Mesenteric fat pad (tissue), 1 donor: Measurements from ENCODE around the gene FSD1. TPM values are rescaled to one million over a fixed set of nuclear protein-coding genes. Genes with fewer than 3 reads are reported as not detected.
"Not testable (repeated sequence)": the region's sequence is repeated elsewhere in the genome, so short reads cannot be mapped to it uniquely, and the experiment has no call there.

Experiments
- DNase-seq: peaks from one replicate; pipeline ENCODE4 v3.0.0-alpha.2; 2020; ENCODE audit warnings: low spot score
- long read RNA-seq: library from polyadenylated mRNA; unstranded; transcript quantifications from one replicate; pipeline ENCODE4 v2.0.0, GENCODE V29; 2020
- total RNA-seq: library from RNA; stranded (reverse); fragmentation: NEBNext Ultra II Directional; extraction: Animal tissue kit (Norgen Biotek cat#: 25700); gene quantifications from one replicate; pipeline ENCODE4 v1.2.1, GENCODE V29; 2021
- donor health status: DM: yes; HTN: yes; CAD: no.

Gene FSD1
- not detected for total RNA-seq
- long read RNA-seq, result 0 reads

DNA sequence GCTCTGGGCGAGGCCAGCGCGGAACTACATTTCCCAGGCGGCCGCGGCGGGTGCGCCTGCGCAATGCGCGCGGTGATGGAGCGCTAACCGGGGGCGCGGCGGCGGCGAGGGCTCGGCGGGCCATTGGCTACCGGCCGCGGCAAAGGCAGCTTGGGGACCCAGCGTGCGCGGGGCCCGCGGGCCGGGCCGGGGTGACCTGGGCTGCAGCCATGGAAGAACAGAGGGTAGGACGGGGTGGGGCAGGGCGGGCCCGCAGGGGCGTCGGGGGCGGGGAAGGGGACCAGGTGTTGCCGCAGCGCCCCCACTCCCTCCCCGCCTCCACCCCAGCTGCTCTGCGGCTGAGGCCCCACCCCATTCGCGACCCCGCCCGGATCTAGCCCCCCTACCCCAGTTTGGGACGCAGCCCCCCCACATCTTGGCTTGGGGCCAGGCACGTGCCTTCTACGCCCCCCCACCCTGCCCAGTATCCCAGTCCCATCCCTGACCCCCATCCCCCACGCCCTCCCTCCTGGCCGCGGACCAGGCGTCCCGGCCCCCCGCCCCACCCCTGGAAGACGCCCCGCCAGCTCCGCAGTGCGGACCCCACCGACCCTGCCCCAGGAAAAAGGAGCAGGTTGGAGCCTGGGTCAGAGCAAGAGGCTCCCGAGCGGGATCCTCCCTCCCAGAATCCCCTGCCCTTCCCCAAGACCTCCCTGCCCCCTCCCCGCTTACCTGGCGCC is at the start of gene FSD1:
Gene FSD1, plus strand, starts transcription at position 61 of the 719 bp plus-strand sequence. Its CDS starts 149 bp downstream, at position 210.
- DNase-seq, result no peak

DNA sequence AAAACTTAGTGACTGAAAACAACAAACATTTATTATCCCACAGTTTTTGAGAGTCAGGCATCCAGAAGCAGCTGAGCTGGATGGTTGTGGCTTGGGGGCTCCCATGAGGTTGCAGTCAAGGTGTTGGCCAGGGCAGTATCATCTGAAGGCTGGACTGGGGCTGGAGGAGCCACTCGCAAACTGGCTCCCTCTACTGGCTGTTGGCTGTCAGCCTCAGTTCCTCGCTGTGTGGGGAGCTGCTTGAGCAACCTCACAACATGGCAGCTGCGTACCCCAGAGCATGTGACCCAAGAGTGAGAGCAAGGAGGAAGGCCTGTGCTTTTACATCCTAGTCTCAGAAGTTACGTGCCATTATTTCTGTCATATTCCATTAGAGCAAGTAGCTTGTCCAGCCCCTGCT is 47.8 kb upstream of the FSD1 start:
- no peak for DNase-seq

DNA sequence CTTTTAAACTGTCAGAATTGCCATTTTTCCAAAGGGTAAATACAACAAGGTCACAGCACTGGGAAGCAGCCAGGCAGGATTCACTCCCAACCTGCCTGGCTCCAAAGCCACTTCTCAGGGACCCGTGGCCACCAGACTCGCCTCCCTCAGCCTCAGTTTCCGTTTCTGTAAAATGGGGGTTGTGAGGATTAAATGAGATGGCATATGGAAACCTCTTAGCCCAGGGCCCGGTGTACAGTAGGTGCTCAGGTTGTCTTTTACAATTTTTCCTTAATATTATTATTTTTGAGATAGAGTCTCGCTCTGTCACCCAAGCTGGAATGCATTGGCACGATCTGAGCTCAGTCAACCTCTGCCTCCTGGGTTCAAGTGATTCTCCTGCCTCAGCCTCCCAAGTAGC is 47.4 kb upstream of the FSD1 start:
- no peak for DNase-seq

DNA sequence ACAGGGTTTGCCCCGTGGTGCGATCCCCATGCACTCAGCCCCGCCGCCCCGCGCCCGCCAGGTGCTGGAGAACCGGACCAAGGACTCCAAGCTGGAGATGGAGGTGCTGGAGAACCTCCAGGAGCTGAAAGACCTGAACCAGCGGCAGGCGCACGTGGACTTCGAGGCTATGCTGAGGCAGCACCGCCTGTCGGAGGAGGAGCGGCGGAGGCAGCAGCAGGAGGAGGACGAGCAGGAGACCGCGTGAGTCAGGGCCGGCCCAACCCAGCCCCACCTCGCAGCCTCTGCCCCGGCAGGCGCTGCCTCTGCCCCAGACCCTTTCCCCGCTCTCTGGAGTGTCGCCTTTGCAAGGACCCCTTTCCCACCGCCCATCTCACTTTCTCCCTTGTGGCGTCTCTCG is 46.2 kb upstream of the FSD1 start:
- DNase-seq, result no peak

DNA sequence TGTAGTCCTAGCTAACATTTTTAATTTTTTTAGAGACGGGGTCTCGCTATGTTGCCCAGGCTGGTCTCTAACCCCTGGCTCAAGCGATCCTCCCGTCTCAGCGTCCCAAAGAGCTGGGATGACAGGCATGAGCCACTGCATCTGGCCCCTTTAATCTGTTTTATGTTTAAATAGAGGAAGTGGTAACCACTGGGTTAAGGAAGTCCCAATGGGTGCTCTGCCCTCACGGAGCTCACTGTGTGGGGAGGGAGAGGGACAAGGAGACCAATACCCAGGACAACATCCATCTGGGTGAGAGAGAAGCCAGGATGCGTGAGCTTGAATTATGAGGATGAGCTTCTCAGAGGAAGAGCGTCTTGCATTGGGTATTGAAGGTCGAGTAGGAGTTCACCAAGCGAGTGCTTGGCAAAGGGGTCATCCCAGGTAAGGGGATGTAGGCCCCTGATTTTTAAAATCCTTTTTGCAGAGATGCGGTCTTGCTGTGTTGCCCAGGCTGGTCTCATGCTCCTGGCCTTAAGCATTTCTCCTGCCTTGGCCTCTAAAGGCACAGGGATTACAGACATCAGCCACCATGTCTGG is 43.7 kb upstream of the FSD1 start:
- no peak for DNase-seq

DNA sequence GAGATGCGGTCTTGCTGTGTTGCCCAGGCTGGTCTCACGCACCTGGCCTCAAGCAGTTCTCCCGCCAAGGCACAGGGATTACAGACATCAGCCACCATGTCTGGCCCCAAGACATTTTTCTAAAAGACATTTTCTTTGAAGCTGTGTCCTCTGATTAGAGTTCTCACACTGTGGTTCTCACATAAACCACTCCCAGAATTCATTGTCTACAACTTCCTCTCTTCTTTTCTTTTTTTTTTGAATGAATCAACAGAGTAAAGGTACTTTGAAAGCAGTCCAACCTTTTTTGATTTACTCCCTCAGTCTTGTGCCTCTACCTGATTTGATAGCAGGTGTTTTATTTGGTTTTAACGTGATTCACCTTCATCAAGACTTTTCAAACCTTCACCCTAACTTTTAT is 39.6 kb upstream of the FSD1 start:
- no peak for DNase-seq

DNA sequence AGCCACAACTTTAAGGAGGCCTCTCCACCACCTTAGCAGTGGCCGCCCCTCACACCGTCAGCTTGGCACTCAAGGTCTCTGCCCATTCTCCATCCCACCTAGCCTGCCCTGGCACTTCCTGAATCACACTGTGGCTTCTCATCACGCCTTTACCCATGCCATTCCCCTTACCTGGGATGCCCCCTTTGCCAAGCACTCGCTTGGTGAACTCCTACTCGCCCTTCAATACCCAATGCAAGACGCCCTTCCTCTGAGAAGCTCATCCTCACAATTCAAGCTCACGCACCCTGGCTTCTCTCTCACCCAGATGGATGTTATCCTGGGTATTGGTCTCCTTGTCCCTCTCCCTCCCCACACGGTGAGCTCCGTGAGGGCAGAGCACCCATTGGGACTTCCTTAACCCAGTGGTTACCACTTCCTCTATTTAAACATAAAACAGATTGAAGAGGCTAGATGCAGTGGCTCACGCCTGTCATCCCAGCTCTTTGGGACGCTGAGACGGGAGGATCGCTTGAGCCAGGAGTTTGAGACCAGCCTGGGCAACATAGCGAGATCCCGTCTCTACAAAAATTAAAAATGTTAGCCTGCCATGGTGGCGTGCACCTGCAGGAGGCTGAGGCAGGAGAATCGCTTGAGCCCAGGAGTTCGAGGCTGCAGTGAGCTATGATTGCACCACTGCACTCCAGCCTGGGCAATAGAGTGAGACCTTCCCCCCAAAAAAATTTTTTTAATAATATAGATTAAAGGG is 38.0 kb upstream of the FSD1 start:
- no peak for DNase-seq

DNA sequence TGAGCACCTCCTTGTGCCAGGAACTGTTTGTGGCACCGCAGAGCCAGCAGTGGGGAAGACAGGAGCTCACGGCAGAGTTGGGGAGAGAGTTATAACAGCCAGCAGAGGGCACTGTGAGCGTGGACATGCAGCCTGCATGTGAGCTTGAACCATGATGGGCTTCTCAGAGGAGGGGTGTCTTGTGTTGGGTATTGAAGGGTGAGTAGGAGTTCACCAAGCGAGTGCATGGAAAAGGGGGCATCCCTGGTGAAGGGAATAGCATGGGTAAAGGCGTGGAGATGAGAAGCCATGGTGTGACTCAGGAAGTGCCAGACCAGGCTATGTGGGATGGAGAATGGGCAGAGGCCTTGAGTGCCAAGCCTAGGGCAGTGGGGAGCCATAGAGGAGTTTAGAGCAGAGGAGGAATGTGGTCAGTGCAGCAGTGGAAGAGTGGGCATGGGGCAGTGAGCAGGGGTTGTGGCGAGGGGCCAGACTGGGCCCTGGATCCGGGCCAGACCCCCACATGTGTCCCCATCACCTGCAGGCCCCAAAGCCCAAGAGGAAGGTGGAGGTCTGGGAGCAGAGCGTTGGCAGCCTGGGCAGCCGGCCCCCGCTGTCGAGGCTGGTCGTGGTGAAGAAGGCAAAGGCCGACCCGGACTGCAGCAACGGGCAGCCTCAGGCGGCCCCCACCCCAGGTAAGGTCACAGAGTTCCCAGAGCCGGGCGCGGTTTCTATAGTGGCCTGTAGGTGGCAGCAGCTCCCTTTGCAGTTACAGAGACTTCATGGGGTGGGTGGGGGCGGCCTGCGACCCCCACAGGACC is 37.1 kb upstream of the FSD1 start:
- no peak for DNase-seq

DNA sequence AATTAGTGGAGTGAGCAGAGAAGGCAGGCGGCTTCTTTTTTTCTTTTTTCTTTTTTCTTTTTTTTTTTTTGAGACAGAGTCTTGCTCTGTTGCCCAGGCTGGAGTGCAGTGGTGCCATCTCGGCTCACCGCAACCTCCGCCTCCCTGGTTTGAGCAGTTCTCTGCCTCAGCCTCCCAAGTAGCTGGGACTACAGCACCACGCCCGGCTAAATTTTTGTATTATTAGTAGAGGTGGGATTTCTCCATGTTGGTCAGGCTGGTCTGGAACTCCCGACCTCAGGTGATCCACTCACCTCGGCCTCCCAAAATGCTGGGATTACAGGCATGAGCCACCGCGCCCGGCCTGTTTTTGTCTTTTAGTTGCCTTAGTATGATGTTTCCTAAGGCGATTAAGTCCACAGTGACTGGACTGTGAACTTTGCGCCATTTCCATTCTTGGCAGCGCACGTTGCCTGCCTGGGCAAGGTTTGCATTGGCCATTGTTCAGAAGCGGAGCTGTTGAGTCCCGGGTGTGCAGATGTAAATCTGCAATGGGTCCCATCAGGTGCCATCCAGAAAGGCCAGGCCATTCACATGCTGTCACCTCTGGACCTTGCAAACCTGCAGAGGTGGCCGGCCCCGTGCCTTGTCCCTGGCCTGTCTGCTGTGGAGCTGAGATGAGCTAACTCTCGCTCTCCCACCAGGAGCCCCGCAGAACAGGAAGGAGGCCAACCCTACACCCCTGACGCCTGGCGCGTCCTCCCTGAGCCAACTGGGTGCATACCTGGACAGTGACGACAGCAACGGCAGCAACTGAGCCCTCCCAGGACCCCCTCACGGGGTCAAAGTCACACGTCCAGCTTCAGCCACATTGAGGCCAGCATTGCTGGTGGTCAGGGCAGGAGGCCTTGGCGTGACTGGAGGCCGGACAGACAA is 36.2 kb upstream of the FSD1 start:
- no peak for DNase-seq

DNA sequence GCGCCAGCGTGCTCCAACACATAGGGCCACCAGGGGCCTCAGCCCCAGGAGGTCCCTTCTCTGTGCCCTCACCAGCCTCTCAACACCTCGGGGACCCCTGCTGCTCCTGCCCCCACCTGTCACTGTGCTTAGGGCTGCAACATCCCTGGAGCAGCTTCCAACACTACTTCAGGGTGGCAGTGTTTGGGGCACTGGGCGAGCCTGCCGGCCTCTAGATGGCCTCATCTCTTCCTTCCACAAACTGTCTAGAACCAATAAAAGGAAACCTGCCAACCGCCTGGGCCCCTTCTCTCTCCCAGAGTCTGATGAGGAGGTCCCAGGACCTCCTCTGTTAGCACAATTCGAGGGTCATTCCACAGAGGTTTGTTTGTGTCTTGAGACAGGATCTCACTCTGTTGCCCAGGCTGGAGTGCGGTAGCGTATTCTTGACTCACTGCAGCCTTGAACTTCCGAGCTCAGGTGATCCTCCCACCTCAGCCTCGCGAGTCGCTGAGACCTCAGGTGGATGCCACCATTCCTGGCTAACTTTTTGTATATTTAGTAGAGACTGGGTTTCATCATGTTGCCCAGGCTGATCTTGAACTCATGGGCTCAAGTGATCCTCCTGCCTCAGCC is 35.5 kb upstream of the FSD1 start:
- no peak for DNase-seq

DNA sequence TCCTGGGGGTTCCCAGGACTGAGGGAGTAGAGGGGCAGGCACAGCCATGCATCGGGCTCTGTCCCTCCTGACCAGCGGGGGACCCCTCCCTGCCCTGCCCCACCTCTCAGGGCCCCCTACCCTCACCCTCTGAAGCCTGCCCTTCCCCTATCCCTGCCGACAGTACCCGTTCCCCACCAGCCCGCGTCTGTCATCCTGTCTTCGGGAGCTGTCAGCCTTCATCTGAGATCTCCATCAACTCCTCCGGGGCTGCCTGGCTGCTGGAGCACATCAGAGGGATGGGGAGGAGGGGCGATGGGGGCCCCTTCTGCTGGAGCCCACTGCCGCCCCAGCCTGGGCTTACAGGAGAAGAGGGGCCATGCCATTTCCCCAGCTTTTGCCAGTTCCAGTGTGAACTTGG is 31.5 kb upstream of the FSD1 start:
- no peak for DNase-seq

DNA sequence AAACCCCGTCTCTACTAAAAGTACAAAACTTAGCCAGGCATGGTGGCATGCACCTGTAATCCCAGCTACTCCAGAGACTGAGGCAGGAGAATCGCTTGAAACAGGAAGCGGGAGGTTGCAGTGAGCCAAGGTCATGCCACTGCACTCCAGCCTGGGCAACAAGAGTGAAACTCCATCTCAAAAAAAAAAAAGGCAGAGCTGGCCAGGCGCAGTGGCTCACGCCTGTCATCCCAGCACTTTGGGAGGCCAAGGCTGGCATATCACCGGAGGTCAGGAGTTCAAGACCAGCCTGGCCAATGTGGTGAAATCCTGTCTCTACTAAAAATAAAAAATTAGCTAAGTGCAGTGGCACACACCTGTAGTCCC is 30.1 kb upstream of the FSD1 start:
- not testable (repeated sequence) for DNase-seq

DNA sequence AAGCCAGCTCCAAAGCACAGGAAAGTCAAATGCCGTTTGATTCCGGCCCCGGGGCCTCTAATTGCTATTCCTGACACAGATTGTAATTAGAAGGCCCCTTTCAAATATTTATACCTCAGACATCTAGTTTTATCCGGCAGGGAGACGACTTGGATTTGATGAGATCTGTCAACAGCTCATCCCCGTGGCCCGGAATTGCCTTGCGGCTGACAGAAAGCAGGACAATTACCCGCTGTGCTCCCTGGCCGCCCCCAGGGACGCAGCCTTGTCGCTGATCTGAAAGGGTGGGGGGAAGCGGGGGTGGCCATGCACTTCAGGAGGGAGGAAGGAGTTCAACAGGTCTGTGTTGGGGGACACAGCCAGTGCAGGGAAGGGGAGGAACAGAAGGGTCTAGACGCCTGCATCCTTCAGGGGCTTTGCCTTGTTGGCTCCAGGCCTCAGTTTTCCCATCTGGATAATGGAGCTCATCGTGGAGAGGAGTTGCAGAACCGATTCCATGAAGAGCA is 27.2 kb upstream of the FSD1 start:
- DNase-seq, result no peak

DNA sequence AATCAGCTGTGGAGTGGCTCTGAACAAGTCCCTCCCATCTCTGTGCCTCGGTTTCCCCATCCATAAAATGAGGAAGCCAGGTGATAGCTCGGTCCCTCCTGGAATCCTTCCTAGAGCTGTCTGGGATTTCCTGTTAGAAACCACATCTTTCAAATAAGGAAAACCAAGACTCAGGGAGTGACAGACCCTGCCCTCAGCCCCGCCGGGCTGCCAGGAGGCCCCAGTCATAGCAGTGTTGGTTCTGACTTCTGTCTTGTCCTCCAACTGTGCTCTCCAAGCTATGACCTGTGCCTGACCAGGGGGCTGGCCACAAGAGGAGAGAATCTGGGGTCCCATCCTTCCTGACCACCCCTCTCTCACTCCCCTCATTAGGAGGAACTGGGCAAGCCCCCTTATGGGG is 26.4 kb upstream of the FSD1 start:
- no peak for DNase-seq

DNA sequence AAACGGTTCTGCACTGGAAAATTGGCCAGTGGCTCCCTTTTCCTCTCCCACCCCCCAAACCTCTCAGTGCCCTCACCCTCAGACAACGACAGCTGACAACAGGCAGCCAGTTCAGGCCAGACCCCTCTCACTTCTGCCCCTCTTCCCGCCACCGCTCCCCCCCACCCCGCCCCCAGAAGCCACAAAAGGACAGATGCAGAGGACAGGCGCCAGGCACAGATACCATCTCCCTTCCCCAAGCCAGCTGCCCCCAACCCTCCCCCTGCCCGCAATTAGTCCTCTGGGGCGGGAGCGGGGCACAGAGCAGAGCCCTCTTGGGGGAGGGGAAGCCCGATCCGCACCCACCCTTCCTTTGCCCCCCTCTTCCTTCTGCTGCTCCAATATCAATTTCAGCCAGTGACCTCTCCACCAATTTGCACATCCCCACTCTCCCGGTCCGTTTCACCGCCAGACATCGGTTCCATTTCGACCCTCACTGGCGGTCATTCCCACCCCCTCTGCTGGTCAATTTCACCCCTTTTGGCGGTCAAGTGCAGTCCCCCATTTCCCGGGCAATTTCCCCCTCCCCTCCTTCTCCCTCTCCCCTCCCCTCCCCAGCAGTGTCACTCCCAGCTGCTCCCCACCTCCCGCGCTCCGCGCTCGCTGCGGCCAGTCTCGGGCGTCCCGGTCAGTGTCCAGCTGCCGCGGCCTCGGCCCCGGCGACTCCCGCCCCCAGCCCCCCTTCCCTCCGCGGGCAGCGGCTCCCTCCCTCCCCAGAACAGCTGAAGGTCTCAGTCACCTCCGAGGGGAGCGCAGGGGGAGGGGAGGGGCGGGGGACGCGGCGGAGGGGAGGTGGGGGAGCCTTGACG is 25.8 kb upstream of the FSD1 start, which contains the start of gene SHD:
Gene SHD, plus strand, starts transcription at position 848 of the 848 bp plus-strand sequence. CDS start 798 bp downstream, outside the sequence.
- DNase-seq, result no peak

DNA sequence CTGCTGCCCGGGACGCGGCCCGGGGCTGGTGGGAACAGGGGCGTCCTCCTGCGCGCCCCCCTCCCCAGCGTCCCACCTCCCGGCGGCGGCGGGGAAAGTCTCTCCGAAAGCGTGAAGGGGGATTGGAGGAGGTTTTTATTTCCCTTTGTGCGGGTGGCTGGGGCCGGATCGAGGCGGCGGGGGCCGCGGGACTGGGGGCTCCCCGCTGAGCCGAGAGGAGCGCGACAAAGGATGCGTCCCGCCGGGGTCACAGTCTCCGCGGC is 25.2 kb upstream of the FSD1 start:
- DNase-seq, result no peak

DNA sequence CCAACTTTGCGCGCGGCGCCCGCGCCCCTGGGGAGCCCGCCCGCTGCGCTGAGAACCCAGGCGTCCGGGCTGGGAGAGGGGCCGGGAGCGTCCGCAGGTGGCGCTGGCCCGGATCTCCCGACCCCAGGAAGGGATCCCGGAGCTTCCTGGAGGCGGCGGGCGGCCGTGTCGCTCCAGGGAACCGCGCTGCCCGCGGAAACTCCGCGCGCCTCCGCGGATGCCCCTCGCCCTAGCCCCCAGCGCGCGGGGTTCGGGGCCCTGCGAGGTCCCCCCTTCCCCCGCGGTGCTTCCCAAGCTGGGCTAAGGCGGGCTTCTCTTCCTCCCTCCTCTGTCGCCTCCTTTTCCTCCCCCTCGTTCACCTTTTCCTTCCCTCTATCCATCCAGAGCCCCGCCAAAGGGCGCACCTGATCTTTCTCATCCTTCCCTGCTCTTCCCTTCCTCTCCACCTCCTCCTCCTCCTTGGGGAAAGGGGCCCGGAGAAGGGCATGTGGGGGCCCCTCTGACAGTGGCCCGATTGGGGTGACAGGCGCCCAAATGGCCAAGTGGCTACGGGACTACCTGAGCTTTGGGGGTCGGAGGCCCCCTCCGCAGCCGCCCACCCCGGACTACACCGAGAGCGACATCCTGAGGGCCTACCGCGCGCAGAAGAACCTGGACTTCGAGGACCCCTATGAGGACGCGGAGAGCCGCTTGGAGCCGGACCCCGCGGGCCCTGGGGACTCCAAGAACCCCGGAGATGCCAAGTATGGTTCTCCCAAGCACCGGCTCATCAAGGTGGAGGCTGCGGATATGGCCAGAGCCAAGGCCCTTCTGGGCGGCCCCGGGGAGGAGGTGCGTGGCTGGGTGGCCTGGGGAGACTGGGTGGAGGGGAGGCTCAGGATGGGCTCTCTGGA is 24.6 kb upstream of the FSD1 start:
- no peak for DNase-seq
